Measurements from ENCODE around the gene AMZ1. TPM values are rescaled to one million over a fixed set of nuclear protein-coding genes. Genes with fewer than 3 reads are reported as not detected.
A peak's percentile ranks its signal among the peaks of the same experiment; 100 is the strongest.

The AMZ1 gene
- total RNA-seq, 4 donors from 2014 or later = 0.64 TPM; not detected in 3

GRCh38 chr7:2640482-2640830 lies 47.5 kb upstream of the AMZ1 start:
- peaks cover 18 to 57% (median 38%) of the 10 kb centered on the region in 4 donors for H3K4me1 ChIP-seq
- DNase-seq = no peak
- intact Hi-C loops (cut with DNase I; ENCODE audit: low total_unique reads) (no loop called here), in situ Hi-C loops (cut with MboI; ENCODE audit: low pct_ligation_motif_present in 1 of 4, low pct_unique_long_range_greater_than_20kb in 1 of 4, low sequenced_read_pairs in 3 of 4) (no loop called here)
- no peak for TF ChIP-seq POLR2A (IDR thresholded peaks at IDR 0.05)
- no peak for TF ChIP-seq POLR2AphosphoS5 (IDR thresholded peaks at IDR 0.05)
- no peak for TF ChIP-seq EP300 (IDR thresholded peaks at IDR 0.05; ENCODE audit: low read depth)
- TF ChIP-seq, protein P1, sequence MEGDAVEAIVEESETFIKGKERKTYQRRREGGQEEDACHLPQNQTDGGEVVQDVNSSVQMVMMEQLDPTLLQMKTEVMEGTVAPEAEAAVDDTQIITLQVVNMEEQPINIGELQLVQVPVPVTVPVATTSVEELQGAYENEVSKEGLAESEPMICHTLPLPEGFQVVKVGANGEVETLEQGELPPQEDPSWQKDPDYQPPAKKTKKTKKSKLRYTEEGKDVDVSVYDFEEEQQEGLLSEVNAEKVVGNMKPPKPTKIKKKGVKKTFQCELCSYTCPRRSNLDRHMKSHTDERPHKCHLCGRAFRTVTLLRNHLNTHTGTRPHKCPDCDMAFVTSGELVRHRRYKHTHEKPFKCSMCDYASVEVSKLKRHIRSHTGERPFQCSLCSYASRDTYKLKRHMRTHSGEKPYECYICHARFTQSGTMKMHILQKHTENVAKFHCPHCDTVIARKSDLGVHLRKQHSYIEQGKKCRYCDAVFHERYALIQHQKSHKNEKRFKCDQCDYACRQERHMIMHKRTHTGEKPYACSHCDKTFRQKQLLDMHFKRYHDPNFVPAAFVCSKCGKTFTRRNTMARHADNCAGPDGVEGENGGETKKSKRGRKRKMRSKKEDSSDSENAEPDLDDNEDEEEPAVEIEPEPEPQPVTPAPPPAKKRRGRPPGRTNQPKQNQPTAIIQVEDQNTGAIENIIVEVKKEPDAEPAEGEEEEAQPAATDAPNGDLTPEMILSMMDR (IDR thresholded peaks at IDR 0.05) = no peak
- peak overlapping the region; percentile 72 to 82 (median 72) for H3K27ac ChIP-seq
- H3K36me3 ChIP-seq = no peaks in the 10 kb centered on the region
- H3K4me3 ChIP-seq = no peak overlapping the region
- 69% methylated on average over 12 of the region's 12 CpGs; no CpG with 5 or more reads in 1 of the 2 donors for WGBS, 2 donors (ENCODE audit: low coverage in 1 of 2)
- no peaks in the 10 kb centered on the region for H3K27me3 ChIP-seq
- no peaks in the 10 kb centered on the region for H3K9me3 ChIP-seq

DNA sequence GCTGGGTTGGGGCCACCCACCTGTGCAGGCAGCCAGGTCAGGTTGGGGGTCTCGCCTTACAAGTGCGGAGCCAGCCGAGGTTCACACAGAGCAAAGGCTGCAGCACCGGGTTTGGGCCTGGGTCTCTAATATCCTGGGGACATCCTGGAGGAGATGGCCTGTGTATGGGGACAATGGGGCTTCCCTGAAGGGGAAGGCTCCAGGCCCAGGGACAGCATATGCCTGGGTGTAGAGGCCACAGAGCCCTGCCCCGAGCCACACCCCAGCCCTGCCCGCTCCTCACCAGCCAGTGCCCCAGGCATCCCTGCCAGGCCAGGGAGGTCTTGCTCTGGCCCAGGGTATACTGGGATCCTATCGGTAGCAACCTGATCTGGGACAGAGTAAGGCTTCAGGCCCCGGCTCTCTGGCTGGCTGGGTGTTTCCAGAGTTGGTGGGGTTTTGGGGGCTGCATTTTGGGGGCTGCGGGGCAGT lies 47.1 kb upstream of the AMZ1 start:
- in situ Hi-C loops (cut with MboI; ENCODE audit: low pct_ligation_motif_present in 1 of 4, low pct_unique_long_range_greater_than_20kb in 1 of 4, low sequenced_read_pairs in 3 of 4) (no loop called here), intact Hi-C loops (cut with DNase I; ENCODE audit: low total_unique reads) (no loop called here)
- Histone ChIP-seq H3K4me1 (peaks cover 18 to 57% (median 38%) of the 10 kb centered on the region in 4 donors), H3K27ac (peak overlapping the region; percentile 72 to 82 (median 72)), H3K9me3 (no peaks in the 10 kb centered on the region), H3K27me3 (no peaks in the 10 kb centered on the region), H3K4me3 (peak overlapping the region in 1 of 4 donors; percentile 21), H3K36me3 (no peaks in the 10 kb centered on the region)
- WGBS, 2 donors (ENCODE audit: low coverage in 1 of 2) = 100% methylated on average over 2 of the region's 9 CpGs; no CpG with 5 or more reads in 1 of the 2 donors
- DNase-seq = no peak
- TF ChIP-seq POLR2AphosphoS5 (IDR thresholded peaks at IDR 0.05) (no peak), POLR2A (IDR thresholded peaks at IDR 0.05) (no peak), EP300 (IDR thresholded peaks at IDR 0.05; ENCODE audit: low read depth) (no peak)
- TF ChIP-seq, protein P1 (IDR thresholded peaks at IDR 0.05) = no peak

DNA sequence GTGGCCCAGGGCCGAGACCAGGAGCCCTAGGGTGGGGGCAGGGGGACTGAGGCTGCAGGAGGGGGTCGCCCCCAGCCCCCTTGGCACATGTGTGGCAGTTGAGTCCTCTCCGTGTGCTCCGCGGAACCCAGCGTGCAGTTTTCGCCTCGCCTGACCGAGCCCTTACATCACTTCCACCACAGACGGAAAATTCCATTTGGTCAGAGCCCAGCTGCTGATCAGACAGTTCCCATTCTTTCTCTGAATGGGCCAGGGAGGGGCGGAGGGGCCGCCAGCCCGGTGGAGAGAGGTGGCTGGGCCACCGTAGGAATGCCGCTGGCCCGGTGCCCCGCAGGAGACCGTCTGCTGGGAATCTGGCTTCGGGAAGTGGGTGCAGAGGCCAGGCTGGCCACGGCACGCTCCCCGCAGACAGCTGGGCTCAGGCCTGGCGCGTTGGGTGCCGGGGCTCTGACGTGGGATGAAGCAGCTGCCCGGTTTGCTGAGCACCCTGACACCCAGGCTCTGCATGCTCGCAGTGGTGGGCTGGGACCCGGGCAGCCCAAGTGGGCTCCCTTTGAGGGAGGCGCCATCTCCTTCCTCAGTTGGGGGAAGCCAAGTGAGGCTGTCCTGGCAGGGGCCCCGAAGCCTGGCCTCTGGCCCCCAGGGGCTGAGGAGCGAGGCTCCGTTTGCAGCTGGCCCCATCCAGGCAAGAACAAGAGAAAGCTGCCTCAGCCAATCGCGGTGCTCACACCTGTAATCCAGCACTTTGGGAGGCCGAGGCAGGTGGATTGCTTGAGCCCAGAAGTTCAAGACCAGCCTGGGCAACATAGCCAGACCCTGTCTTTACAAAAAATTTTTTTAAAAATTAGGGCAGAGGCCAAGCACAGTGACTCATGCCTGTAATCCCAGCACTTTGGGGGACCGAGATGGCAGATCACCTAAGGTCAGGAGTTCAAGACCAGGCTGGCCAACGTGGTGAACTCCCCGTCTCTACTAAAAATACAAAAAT lies 46.3 kb upstream of the AMZ1 start:
- intact Hi-C loops (cut with DNase I; ENCODE audit: low total_unique reads) = no loop called here
- peak; percentile 74 for DNase-seq
- peak overlapping the region in 1 of 4 donors; percentile 21 for H3K4me3 ChIP-seq
- H3K27ac ChIP-seq = peak overlapping the region; percentile 72 to 82 (median 72)
- TF ChIP-seq POLR2A (IDR thresholded peaks at IDR 0.05) (peak; percentile 10), EP300 (IDR thresholded peaks at IDR 0.05; ENCODE audit: low read depth) (peak; percentile 87), POLR2AphosphoS5 (IDR thresholded peaks at IDR 0.05) (peak in 2 of 3 donors; percentile 75 to 76)
- TF ChIP-seq, protein P1 (IDR thresholded peaks at IDR 0.05) = no peak
- no peaks in the 10 kb centered on the region for H3K36me3 ChIP-seq
- peaks cover 18 to 51% (median 37%) of the 10 kb centered on the region in 4 donors for H3K4me1 ChIP-seq
- WGBS, 2 donors (ENCODE audit: low coverage in 1 of 2) = 47% methylated on average over 36 of the region's 39 CpGs; no CpG with 5 or more reads in 1 of the 2 donors
- H3K27me3 ChIP-seq = no peaks in the 10 kb centered on the region
- no peaks in the 10 kb centered on the region for H3K9me3 ChIP-seq
- in situ Hi-C loops (cut with MboI; ENCODE audit: low pct_ligation_motif_present in 1 of 4, low pct_unique_long_range_greater_than_20kb in 1 of 4, low sequenced_read_pairs in 3 of 4) = no loop called here
